GM12878 (cell line): Measurements from ENCODE around the gene PACS1.

Experiments
- CTCF ChIP-seq, 3 experiments: IDR thresholded peaks in 2 of 3; conservative IDR thresholded peaks in 1 of 3; 2 replicates each; pipeline ENCODE4 v1.5.1; 2011; ENCODE audit warnings: low read depth in 3 of 3, low read length in 3 of 3, mild to moderate bottlenecking in 3 of 3, control low read depth in 2 of 3, moderate library complexity in 2 of 3, inconsistent platforms in 1 of 3, mixed read lengths in 1 of 3; ENCODE audit not compliant: control insufficient read depth in 2 of 3, insufficient read depth in 1 of 3; ENCODE audit errors: extremely low read depth in 1 of 3
- RFX5 ChIP-seq: IDR thresholded peaks from 2 replicates; pipeline ENCODE4 v1.6.1; 2011; ENCODE audit warnings: low read depth, low read length, improper control_type of control experiment

- TF ChIP-seq CTCF (IDR thresholded peaks at IDR 0.05 in 2 of 3, conservative IDR thresholded peaks at IDR 0.05 in 1 of 3; ENCODE audit: control insufficient read depth in 2 of 3, extremely low read depth in 1 of 3, insufficient read depth in 1 of 3, low read depth in 3 of 3, low read length in 3 of 3) (peak; percentile 25 to 45 (median 32); a peak in 5 of 6 replicates), RFX5 (no peak)
Observed at GRCh38 chr11:66068923-66069714, 953 bp upstream of the PACS1 start.
